ENCODE data around the gene PCK1. TPM values are rescaled to one million over a fixed set of nuclear protein-coding genes. Genes with fewer than 3 reads are reported as not detected.

The PCK1 gene
- total RNA-seq, 2 experiments from 2014 or later: not detected

DNA sequence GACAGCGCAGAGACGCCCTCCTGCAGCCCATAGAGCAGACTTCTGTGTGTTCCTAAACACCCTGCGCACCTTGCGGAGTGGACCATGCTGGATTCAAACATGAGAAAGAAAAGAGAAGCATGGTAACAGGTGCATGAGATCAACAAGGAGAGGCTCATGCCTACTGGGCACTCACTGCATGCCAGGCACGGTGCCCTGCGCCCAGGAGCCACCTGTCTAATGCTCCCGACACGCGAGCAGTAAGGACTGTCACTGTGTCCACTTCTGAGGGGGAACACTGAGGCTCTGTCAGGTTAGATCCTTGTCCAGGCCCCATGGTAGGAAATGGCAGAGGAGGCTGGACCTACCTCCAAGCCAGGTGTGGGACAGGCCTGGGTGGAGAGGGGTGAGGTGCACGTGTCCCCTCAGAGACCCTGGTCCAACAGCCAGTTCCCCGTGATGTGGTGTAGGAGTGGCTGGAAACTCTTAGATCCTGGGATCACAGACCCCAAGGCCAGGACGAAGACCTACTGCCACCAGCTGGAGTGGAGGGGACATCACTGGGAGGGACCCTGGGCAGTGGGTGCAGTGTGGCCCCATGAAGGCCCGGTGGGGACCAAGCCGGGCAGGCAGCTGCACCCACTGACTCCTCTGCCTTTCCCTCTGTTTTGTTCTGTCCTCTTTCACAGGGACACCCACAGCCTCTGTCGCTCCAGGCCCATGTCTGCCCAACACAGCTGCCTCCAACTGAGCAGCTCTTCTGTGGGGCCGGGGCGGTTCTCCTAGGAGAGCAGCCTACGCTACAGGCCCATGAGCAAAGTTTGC lies 29.8 kb downstream of the PCK1 start:
- intact Hi-C loops (cut with micrococcal nuclease): loop anchor here (10.0 kb wide), 1 partner anchor 206 kb away; no protein-coding TSS in a partner anchor
- H3K27ac Mint-ChIP-seq: no peak overlapping the region

GRCh38 chr20:57591289-57592229 lies 30.6 kb downstream of the PCK1 start:
- H3K36me3 Mint-ChIP-seq: no peaks in the 10 kb centered on the region
- no peak overlapping the region for H3K27ac Mint-ChIP-seq
- no peak overlapping the region for H3K4me3 Mint-ChIP-seq

More for the DNA sequence above, 29.8 kb downstream of the PCK1 start:
- no peaks in the 10 kb centered on the region for H3K4me1 Mint-ChIP-seq (ENCODE audit: low read depth)
- peaks cover 5% of the 10 kb centered on the region for H3K9me3 Mint-ChIP-seq
- no peak overlapping the region for H3K4me3 Mint-ChIP-seq
- ChIA-PET POLR2A (no interaction called here), CTCF (interaction anchor here (0.8 kb wide), 1 partner anchor 92 kb away, joined by 3 read pairs; no protein-coding TSS in a partner anchor)
- peaks cover 10% of the 10 kb centered on the region for H3K27me3 Mint-ChIP-seq
- H3K36me3 Mint-ChIP-seq: no peaks in the 10 kb centered on the region
- no peak for DNase-seq

DNA sequence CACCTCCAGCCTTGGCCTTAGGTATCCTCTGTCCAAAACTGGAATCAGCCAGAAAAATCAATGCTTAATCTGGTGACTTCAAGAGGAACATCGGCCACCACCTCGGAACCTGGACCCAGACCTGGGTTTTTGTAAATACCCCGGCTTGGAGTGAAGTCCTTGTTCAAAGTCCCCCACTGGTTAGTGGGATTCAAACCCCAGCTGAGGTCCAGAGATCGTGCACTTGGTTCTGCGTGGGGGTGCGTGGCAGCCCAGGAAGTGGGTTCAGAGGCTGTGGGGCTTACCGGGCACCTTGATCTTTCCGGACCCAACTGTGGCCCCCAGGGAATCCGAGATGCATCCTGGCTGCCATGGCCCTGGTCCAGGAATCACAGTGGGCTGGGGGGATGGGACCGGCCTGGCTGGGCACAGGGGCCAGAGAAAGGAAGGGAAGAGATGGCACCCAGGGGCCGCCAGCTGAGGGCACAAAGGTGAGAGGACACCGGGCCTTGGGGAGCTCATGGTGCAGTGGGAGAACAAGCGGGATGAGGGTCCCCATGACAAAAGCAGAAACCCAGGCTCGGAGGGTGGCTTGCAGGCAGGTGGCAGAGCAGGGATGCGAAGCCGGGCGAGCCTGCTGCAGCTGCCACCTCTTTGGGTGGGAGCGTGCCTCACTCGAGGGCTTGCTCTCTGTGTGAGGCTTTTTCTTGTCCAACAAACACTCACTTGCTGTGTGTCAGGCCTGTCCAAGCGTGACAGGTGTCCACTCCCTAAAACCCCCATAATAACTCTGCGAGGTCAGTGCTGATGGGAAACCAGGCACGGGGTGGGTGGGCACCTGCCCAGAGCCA lies 31.6 kb downstream of the PCK1 start:
- no peak overlapping the region for H3K4me3 Mint-ChIP-seq
- H3K27ac Mint-ChIP-seq: no peak overlapping the region
- H3K4me1 Mint-ChIP-seq (ENCODE audit: low read depth): no peaks in the 10 kb centered on the region
- no peaks in the 10 kb centered on the region for H3K36me3 Mint-ChIP-seq
- intact Hi-C loops (cut with micrococcal nuclease): loop anchor here (10.0 kb wide), 1 partner anchor 208 kb away; no protein-coding TSS in a partner anchor
- H3K27me3 Mint-ChIP-seq: peaks cover 10% of the 10 kb centered on the region
- H3K9me3 Mint-ChIP-seq: peaks cover 5% of the 10 kb centered on the region
- ChIA-PET CTCF (interaction anchor here (0.9 to 1.6 kb wide), 4 partner anchors 26 to 1042 kb away, joined by 3 to 6 read pairs (median 3); no protein-coding TSS in a partner anchor), POLR2A (no interaction called here)
- DNase-seq: no peak

More at GRCh38 chr20:57591289-57592229, 30.6 kb downstream of the PCK1 start:
- ChIA-PET CTCF (interaction anchor here (0.8 to 1.6 kb wide), 2 partner anchors 76 to 93 kb away, joined by 3 to 6 read pairs; no protein-coding TSS in a partner anchor), POLR2A (no interaction called here)
- peaks cover 10% of the 10 kb centered on the region for H3K27me3 Mint-ChIP-seq
- no peaks in the 10 kb centered on the region for H3K4me1 Mint-ChIP-seq (ENCODE audit: low read depth)
- no peak for DNase-seq
- peaks cover 5% of the 10 kb centered on the region for H3K9me3 Mint-ChIP-seq
- intact Hi-C loops (cut with micrococcal nuclease): loop anchor here (10.0 kb wide), 1 partner anchor 207 kb away; no protein-coding TSS in a partner anchor

GRCh38 chr20:57593134-57593886 lies 32.4 kb downstream of the PCK1 start:
- DNase-seq: no peak
- CTCF ChIA-PET: interaction anchor here (0.9 to 1.6 kb wide), 4 partner anchors 25 to 1043 kb away, joined by 3 to 6 read pairs (median 3); no protein-coding TSS in a partner anchor
- Mint-ChIP-seq H3K9me3 (no peaks in the 10 kb centered on the region), H3K4me3 (no peak overlapping the region), H3K27ac (no peak overlapping the region), H3K27me3 (peaks cover 7% of the 10 kb centered on the region), H3K4me1 (ENCODE audit: low read depth) (no peaks in the 10 kb centered on the region), H3K36me3 (no peaks in the 10 kb centered on the region)
- intact Hi-C loops (cut with micrococcal nuclease): loop anchor here (10.0 kb wide), 1 partner anchor 209 kb away; no protein-coding TSS in a partner anchor
- POLR2A ChIA-PET: no interaction called here

GRCh38 chr20:57594092-57594951 lies 33.4 kb downstream of the PCK1 start:
- peak; percentile 52 for DNase-seq
- CTCF ChIA-PET: interaction anchor here (0.6 to 2.8 kb wide), 19 partner anchors 11 to 593 kb away, joined by 3 to 16 read pairs (median 4); no protein-coding TSS in a partner anchor
- Mint-ChIP-seq H3K27me3 (peaks cover 7% of the 10 kb centered on the region), H3K4me1 (ENCODE audit: low read depth) (no peaks in the 10 kb centered on the region), H3K27ac (no peak overlapping the region), H3K4me3 (no peak overlapping the region), H3K36me3 (no peaks in the 10 kb centered on the region), H3K9me3 (no peaks in the 10 kb centered on the region)
- intact Hi-C loops (cut with micrococcal nuclease): loop anchor here (2.0 to 10.0 kb wide), 2 partner anchors 80 to 210 kb away; no protein-coding TSS in a partner anchor
- POLR2A ChIA-PET: interaction anchor here (0.5 kb wide), 1 partner anchor 1183 kb away, joined by 3 read pairs; no protein-coding TSS in a partner anchor

DNA sequence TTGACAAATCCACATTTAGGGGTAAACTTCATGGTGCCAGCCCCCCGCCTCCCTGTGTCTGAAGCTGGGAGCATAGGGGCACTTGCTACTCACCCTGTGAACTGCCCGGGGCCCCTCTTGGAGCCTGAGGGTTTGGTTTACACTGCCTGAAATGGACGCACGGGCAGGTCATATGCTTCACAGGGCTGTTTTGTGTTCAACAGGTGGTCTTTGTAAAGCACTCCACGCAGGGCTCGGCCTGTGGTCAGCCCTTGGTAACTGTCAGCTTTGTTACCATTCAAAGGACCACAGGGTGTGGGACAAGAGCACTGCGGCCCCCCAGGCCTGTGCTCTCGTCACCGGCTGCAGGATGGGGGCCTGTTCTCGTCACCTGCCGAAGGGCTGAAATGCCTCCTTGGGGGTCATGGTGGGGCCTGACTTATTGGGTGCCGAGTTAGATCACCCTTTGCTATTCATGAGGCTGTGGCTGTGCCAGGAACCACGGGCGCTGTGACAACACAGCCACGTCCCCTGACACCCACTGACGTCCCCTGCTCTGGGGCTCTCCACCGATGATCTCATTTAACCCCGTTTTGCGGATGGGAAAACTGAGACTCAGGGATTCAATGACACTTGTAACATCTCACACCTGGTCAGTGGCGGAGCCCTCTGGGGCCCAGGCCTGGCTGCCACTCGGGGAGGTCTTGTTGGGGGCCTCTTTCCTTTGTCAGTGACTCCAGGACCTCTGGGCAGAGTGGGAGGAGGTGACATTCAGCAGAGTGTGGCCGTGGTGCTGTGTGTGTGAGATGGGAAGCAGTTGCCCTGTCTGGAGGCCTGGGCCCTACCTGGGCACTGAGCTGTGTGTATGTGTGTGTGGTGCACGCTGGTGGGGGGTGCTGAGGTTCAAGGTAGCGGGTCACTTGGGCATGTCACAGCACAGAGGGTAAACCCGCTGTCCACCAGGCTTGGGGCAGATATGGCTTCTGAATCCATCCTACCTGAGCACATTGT lies 34.4 kb downstream of the PCK1 start:
- no peak overlapping the region for H3K4me3 Mint-ChIP-seq
- DNase-seq: no peak
- no peaks in the 10 kb centered on the region for H3K9me3 Mint-ChIP-seq
- H3K4me1 Mint-ChIP-seq (ENCODE audit: low read depth): no peaks in the 10 kb centered on the region
- ChIA-PET POLR2A (interaction anchor here (0.5 to 0.6 kb wide), 2 partner anchors 600 to 1184 kb away, joined by 3 read pairs; no protein-coding TSS in a partner anchor), CTCF (interaction anchor here (0.6 to 2.9 kb wide), 32 partner anchors 11 to 614 kb away, joined by 3 to 27 read pairs (median 4); partner anchors contain the start of genes RBM38 and ZBP1)
- no peaks in the 10 kb centered on the region for H3K36me3 Mint-ChIP-seq
- H3K27me3 Mint-ChIP-seq: peaks cover 7% of the 10 kb centered on the region
- H3K27ac Mint-ChIP-seq: no peak overlapping the region
- intact Hi-C loops (cut with micrococcal nuclease): loop anchor here (2.0 to 10.0 kb wide), 4 partner anchors 81 to 612 kb away; no protein-coding TSS in a partner anchor

- Mint-ChIP-seq H3K27ac (no peak overlapping the region), H3K9me3 (no peaks in the 10 kb centered on the region), H3K4me1 (ENCODE audit: low read depth) (peaks cover 2% of the 10 kb centered on the region), H3K36me3 (no peaks in the 10 kb centered on the region), H3K27me3 (peaks cover 7% of the 10 kb centered on the region), H3K4me3 (no peak overlapping the region)
- POLR2A ChIA-PET: interaction anchor here (0.6 to 1.0 kb wide), 4 partner anchors 10 to 599 kb away, joined by 3 to 4 read pairs (median 3); no protein-coding TSS in a partner anchor
- DNase-seq: no peak
- CTCF ChIA-PET: interaction anchor here (0.7 to 2.9 kb wide), 29 partner anchors 8 to 613 kb away, joined by 3 to 27 read pairs (median 4); partner anchors contain the start of genes RBM38 and ZBP1
- intact Hi-C loops (cut with micrococcal nuclease): loop anchor here (2.0 to 10.0 kb wide), 3 partner anchors 98 to 611 kb away; no protein-coding TSS in a partner anchor
Observed at GRCh38 chr20:57596358-57596757, 35.4 kb downstream of the PCK1 start.

DNA sequence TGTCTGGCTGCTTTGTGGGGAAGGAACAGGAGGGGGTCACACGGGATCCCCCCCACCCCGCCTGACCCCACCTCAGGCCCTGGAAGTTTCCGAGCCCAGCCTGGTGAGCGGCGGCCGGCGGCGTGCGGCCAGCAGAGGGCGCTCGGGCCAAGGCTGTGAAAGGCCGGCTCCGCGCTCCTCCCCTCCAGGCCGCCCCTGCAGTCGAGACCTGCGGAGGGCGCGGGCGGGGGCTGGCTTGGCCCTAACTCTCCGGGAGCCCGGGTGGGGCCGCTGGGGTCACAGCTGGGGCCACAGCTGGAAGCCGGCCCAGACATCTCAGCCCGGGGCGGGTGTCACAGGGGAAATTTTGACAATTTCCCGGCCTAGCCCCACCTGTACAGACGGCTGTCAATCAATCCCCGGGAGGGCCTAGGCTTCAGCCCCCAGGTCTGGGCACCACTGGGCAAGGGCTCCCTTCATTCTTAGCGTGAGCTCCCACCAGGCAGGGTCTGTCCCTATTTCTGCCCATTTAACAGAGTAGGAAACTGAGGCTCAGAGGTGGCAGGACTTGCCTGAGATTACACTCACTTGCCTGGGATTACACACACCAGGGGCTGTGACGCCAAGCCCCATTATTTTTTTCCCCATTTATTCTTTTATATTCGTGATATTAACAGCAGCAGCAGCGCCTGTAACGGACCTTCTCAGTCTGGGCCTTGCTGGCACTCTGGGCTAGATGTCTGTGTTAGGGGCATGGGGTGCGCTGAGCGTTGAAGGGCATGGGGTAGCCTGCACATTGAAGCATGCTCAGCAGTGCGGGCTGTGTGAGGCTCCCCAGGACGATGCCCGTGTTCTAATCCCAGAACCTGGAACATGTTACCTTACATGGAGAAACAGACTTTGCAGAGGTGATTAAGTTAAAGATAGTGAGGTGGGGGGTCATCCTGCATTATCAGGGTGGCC lies 36.4 kb downstream of the PCK1 start:
- peaks cover 5% of the 10 kb centered on the region for H3K27me3 Mint-ChIP-seq
- ChIA-PET POLR2A (interaction anchor here (1.0 kb wide), 1 partner anchor 22 kb away, joined by 4 read pairs; no protein-coding TSS in a partner anchor), CTCF (interaction anchor here (0.7 to 2.9 kb wide), 19 partner anchors 9 to 612 kb away, joined by 3 to 27 read pairs (median 6); partner anchors contain the start of gene ZBP1)
- DNase-seq: peak; percentile 75
- H3K27ac Mint-ChIP-seq: no peak overlapping the region
- H3K9me3 Mint-ChIP-seq: no peaks in the 10 kb centered on the region
- H3K4me3 Mint-ChIP-seq: no peak overlapping the region
- peaks cover 2% of the 10 kb centered on the region for H3K4me1 Mint-ChIP-seq (ENCODE audit: low read depth)
- intact Hi-C loops (cut with micrococcal nuclease): loop anchor here (1.0 to 10.0 kb wide), 5 partner anchors 57 to 610 kb away; no protein-coding TSS in a partner anchor
- no peaks in the 10 kb centered on the region for H3K36me3 Mint-ChIP-seq
